ENCODE data around the gene RPS4Y1.
"Not testable (repeated sequence)": the region's sequence is repeated elsewhere in the genome, so short reads cannot be mapped to it uniquely, and the experiment has no call there.

Gene RPS4Y1

DNA sequence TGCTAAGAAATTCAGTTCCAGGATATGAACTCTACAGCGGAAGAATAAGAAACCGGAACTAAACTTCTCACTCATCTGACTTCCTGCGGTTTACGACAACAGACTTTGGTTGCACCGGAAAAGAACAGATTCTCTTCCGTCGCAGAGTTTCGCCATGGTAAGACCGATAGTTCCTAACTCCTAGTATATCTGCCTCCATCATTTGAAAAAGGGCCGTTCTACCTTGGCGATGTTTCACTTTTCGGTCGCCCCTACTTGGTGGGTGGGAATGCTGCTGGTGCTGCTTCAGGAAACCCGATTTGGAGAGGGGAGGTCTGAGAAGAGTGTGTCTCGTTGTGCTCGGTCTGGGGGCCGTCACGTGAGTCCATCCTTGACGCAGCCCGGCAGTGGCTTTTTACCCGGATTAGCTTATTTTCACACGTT is at the start of gene RPS4Y1:
Gene RPS4Y1, plus strand, starts transcription at position 132 of the 423 bp plus-strand sequence. Its CDS starts 23 bp downstream, at position 155.
- DNase-seq (ENCODE audit: low read depth), result no peak
- H3K4me3 ChIP-seq (ENCODE audit: low read length), result no peak within 1 kb of the TSS

DNA sequence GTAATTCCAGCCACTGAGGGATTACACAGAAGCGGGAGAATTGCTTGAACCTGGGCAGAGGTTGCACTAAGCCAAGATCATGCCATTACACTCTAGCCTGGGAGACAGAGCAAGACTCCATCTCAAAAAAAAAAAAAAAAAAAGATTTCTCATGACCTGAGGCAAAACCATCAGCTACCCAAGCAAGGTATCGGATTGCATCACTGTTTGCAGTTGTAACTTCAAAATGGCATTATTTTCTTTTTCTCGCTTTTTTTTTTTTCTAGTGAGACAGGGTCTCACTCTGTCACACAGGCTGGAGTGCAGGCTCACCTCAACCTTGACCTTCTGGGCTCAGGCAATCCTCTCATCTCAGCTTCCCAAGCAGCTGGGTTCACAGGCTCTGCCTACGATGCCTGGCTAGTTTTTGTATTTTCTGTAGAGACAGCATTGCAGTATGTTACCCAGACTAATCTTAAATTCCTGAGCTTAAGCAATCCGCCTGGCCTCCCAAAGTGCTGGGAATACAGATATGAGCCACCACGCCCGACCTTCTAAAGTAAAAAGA is 44.4 kb upstream of the RPS4Y1 start:
- no peak for DNase-seq (ENCODE audit: low read depth)
- TF ChIP-seq, protein P1, sequence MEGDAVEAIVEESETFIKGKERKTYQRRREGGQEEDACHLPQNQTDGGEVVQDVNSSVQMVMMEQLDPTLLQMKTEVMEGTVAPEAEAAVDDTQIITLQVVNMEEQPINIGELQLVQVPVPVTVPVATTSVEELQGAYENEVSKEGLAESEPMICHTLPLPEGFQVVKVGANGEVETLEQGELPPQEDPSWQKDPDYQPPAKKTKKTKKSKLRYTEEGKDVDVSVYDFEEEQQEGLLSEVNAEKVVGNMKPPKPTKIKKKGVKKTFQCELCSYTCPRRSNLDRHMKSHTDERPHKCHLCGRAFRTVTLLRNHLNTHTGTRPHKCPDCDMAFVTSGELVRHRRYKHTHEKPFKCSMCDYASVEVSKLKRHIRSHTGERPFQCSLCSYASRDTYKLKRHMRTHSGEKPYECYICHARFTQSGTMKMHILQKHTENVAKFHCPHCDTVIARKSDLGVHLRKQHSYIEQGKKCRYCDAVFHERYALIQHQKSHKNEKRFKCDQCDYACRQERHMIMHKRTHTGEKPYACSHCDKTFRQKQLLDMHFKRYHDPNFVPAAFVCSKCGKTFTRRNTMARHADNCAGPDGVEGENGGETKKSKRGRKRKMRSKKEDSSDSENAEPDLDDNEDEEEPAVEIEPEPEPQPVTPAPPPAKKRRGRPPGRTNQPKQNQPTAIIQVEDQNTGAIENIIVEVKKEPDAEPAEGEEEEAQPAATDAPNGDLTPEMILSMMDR (conservative IDR thresholded peaks at IDR 0.05; ENCODE audit: low read depth, low read length), result no peak

More for the DNA sequence above, at the start of gene RPS4Y1:
- TF ChIP-seq, protein P1 (conservative IDR thresholded peaks at IDR 0.05; ENCODE audit: low read depth, low read length), result no peak

DNA sequence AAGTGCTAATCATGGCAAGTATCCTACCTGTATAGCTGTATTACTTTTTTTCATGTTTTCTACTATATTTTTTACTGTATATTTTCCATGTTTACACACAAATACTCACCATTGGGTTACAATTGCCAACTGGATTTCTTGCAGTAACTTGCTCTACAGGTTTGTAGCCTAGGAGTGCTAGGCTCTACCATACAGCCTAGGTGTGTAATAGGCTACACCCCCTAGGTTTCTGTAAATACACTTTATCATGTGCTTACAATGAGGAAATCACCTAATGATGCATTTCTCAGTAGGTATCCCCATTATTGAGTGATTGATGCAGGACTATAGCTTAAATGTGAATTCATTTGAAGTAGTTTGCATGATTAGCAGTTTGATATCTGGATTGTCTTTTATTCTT is 43.4 kb upstream of the RPS4Y1 start:
- no peak for DNase-seq (ENCODE audit: low read depth)
- H3K4me3 ChIP-seq (ENCODE audit: low read length), result no peak overlapping the region
- TF ChIP-seq, protein P1 (conservative IDR thresholded peaks at IDR 0.05; ENCODE audit: low read depth, low read length), result no peak

More for the DNA sequence above, 44.4 kb upstream of the RPS4Y1 start:
- no peak overlapping the region for H3K4me3 ChIP-seq (ENCODE audit: low read length)

DNA sequence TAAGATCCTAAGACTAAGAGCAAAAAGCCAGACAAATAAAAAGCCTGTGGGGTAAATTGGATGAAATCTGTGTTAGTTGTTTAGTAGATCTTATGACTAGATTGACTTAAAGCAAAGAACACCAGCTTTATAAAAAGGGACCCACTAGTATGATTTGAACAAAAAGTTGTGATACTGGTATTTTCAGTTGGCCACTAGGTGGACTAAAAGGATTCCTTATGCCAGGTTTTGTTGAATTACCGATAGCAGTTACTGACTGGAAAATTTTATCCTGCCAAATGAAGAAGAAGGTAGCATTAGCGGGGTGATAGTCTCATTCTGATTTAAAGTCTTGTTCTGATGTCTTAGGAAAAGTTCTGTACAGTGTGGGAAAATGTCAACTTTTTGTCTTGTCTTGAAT is 41.2 kb upstream of the RPS4Y1 start:
- no peak overlapping the region for H3K4me3 ChIP-seq (ENCODE audit: low read length)
- TF ChIP-seq, protein P1 (conservative IDR thresholded peaks at IDR 0.05; ENCODE audit: low read depth, low read length), result no peak
- no peak for DNase-seq (ENCODE audit: low read depth)

DNA sequence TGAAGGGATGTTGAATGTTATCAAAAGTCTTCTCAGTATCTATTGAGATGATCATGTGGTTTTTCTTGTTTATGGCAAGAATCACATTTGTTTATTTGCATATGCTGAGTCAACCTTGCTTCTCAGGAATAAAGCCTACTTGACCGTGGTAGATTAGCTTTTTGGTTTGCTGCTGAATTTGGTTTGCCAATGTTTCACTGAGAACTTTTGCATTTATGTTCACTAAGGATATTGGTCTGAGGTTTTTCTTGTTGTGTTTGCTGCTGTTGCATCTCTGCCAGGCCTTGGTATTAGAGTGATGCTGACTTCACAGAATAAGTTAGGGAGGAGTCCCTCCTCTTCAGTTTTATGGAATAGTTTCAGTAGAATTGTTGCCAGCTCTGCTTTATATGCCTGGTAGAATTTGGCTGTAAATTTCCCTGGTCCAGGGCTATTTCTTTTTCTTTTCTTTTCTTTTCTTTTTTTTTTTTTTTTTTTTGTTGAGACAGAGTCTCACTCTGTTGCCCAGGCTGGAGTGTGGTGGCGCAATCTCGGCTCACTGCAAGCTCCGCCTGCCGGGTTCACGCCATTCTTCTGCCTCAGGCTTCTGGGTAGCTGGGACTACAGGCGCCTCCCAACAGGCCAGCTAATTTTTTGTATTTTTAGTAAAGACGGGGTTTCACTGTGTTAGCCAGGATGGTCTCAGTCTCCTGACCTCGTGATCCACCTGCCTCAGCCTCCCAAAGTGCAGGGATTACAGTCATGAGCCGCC is 24.1 kb upstream of the RPS4Y1 start:
- not testable (repeated sequence) for DNase-seq (ENCODE audit: low read depth); H3K4me3 ChIP-seq (ENCODE audit: low read length)

DNA sequence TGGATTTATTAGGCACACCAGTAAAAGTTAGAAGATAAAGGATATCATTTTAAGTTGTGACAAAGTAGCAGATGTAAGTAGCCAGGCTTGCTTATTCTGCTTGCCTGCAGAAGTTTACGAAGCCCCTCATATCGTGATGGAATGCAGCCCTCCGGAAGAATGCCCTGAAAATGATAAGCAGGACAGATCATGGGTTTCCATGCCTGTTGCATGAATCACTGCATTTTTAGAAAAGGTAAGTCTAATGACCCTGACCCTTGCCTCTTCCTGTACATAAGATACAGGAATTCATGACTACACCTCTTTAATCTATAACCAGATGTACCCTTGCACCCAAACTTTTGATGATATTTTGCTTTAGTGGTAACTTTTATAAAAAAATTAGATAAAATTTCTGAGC is 16.9 kb upstream of the RPS4Y1 start:
- TF ChIP-seq, protein P1 (conservative IDR thresholded peaks at IDR 0.05; ENCODE audit: low read depth, low read length), result no peak
- H3K4me3 ChIP-seq (ENCODE audit: low read length), result no peak overlapping the region
- DNase-seq (ENCODE audit: low read depth), result no peak

DNA sequence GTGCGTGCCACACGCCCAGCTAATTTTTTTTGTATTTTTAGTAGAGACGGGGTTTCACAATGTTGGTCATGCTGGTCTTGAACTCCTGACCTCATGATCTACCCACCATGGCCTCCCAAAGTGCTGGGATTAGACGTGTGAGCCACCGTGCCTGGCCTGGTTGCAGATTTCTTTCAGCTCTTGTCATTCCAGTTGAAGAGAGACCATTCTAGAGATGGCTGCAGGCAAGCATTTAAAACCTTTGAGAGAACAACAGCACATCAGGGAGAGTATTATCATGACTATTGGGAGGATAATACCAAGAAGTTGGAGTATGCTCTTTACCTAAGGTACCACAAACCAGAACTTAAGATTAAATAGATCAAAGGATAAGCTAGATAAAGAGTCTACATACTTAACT is 12.9 kb upstream of the RPS4Y1 start:
- DNase-seq (ENCODE audit: low read depth), result no peak
- no peak overlapping the region for H3K4me3 ChIP-seq (ENCODE audit: low read length)
- TF ChIP-seq, protein P1 (conservative IDR thresholded peaks at IDR 0.05; ENCODE audit: low read depth, low read length), result no peak
